ENCODE data around the gene FLT3. TPM values are rescaled to one million over a fixed set of nuclear protein-coding genes. Genes with fewer than 3 reads are reported as not detected.
A peak's percentile ranks its signal among the peaks of the same experiment; 100 is the strongest.

Gene FLT3
- total and polyA plus RNA-seq, 9 of the 15 experiments (the other 6 are each of a cell fraction or from before 2014, with no cell fraction given): not detected

DNA sequence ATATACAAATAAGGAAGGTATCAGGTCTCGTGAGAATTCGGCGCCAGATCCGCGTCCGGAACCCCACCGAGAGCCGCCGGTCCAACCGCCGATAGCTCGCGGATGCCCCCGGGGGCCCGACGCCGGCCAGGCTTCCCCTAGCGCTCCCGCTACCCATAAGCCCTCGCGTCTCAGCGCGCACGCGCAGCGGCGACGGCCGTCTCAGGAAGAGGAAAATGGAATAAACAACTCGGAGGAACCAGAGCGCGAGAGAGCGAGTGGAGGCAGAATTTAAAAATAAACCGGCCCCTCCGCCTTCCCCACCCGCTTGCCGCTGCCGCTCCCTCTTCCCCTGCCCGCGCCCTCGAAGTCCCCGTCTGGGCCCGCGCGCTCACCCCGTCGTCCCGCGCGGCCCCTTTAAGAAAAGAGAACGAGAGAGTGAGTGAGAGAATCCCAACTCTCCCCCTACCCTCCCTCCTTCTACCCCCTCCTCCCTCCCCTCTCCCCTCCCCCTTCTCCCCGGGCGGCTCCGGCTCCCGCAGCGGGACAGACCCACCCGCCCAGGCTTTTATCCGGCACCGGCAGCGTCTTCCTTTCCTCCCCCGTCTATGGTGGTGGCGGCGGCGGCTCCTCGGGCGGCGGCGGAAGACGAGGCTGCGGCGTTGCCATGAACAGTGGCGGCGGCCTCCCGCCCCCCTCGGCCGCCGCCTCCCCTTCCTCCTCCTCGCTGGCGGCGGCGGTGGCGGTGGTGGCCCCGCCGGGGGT lies 37.8 kb upstream of the FLT3 start, which contains the start of gene PAN3 (continued):
- TF ChIP-seq, protein P1, sequence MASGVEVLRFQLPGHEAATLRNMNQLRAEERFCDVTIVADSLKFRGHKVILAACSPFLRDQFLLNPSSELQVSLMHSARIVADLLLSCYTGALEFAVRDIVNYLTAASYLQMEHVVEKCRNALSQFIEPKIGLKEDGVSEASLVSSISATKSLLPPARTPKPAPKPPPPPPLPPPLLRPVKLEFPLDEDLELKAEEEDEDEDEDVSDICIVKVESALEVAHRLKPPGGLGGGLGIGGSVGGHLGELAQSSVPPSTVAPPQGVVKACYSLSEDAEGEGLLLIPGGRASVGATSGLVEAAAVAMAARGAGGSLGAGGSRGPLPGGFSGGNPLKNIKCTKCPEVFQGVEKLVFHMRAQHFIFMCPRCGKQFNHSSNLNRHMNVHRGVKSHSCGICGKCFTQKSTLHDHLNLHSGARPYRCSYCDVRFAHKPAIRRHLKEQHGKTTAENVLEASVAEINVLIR (CRISPR knock-in tag; IDR thresholded peaks at IDR 0.05): no peak
- TF ChIP-seq FOXK2 (conservative IDR thresholded peaks at IDR 0.05 in 1 of 2, IDR thresholded peaks at IDR 0.05 in 1 of 2; ENCODE audit: low read depth in 2 of 2) (peak; percentile 49 to 67; a peak in 2 of 4 replicates), ILK (tag; IDR thresholded peaks at IDR 0.05; ENCODE audit: borderline replicate concordance, low read depth) (no peak), ZSCAN29 (IDR thresholded peaks at IDR 0.05) (no peak), WHSC1 (IDR thresholded peaks at IDR 0.05; ENCODE audit: low read length) (no peak), RBFOX2 (IDR thresholded peaks at IDR 0.05; ENCODE audit: low read depth, low read length) (peak; percentile 88), FOXK1 (CRISPR knock-in tag; IDR thresholded peaks at IDR 0.05; ENCODE audit: borderline replicate concordance) (no peak), ESRRA (IDR thresholded peaks at IDR 0.05; ENCODE audit: borderline replicate concordance, low read depth) (no peak), SIN3A (IDR thresholded peaks at IDR 0.05; ENCODE audit: borderline replicate concordance in 2 of 2, control insufficient read depth in 1 of 2, low read depth in 2 of 2, low read length in 2 of 2) (0 out of 4 replicates have a peak, but pooled peaks of 1 of the 2 experiments have one; percentile 3), PML (IDR thresholded peaks at IDR 0.05; ENCODE audit: low read length) (0 out of 2 replicates have a peak, but pooled peaks have one; percentile 45), RBM25 (IDR thresholded peaks at IDR 0.05; ENCODE audit: low read depth, low read length, severe bottlenecking) (no peak), POLR2G (IDR thresholded peaks at IDR 0.05; ENCODE audit: low read depth, low read length) (peak; percentile 89), ZNF76 (CRISPR knock-in tag; IDR thresholded peaks at IDR 0.05; ENCODE audit: borderline replicate concordance) (no peak), HCFC1 (IDR thresholded peaks at IDR 0.05; ENCODE audit: low read depth, low read length) (peak; percentile 23), NCOA2 (IDR thresholded peaks at IDR 0.05; ENCODE audit: partially characterized antibody in 2 of 2) (no peak), BMI1 (IDR thresholded peaks at IDR 0.05; ENCODE audit: low read length) (no peak), ZNF165 (CRISPR knock-in tag; IDR thresholded peaks at IDR 0.05; ENCODE audit: borderline replicate concordance) (no peak)
- TF ChIP-seq, protein P2, sequence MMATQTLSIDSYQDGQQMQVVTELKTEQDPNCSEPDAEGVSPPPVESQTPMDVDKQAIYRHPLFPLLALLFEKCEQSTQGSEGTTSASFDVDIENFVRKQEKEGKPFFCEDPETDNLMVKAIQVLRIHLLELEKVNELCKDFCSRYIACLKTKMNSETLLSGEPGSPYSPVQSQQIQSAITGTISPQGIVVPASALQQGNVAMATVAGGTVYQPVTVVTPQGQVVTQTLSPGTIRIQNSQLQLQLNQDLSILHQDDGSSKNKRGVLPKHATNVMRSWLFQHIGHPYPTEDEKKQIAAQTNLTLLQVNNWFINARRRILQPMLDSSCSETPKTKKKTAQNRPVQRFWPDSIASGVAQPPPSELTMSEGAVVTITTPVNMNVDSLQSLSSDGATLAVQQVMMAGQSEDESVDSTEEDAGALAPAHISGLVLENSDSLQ (IDR thresholded peaks at IDR 0.05): no peak
- TF ChIP-seq, protein P3, sequence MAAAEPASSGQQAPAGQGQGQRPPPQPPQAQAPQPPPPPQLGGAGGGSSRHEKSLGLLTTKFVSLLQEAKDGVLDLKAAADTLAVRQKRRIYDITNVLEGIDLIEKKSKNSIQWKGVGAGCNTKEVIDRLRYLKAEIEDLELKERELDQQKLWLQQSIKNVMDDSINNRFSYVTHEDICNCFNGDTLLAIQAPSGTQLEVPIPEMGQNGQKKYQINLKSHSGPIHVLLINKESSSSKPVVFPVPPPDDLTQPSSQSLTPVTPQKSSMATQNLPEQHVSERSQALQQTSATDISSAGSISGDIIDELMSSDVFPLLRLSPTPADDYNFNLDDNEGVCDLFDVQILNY (CRISPR knock-in tag; IDR thresholded peaks at IDR 0.05): no peak
- TF ChIP-seq, protein P4, sequence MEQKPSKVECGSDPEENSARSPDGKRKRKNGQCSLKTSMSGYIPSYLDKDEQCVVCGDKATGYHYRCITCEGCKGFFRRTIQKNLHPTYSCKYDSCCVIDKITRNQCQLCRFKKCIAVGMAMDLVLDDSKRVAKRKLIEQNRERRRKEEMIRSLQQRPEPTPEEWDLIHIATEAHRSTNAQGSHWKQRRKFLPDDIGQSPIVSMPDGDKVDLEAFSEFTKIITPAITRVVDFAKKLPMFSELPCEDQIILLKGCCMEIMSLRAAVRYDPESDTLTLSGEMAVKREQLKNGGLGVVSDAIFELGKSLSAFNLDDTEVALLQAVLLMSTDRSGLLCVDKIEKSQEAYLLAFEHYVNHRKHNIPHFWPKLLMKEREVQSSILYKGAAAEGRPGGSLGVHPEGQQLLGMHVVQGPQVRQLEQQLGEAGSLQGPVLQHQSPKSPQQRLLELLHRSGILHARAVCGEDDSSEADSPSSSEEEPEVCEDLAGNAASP (IDR thresholded peaks at IDR 0.05): no peak
- TF ChIP-seq, protein P5, sequence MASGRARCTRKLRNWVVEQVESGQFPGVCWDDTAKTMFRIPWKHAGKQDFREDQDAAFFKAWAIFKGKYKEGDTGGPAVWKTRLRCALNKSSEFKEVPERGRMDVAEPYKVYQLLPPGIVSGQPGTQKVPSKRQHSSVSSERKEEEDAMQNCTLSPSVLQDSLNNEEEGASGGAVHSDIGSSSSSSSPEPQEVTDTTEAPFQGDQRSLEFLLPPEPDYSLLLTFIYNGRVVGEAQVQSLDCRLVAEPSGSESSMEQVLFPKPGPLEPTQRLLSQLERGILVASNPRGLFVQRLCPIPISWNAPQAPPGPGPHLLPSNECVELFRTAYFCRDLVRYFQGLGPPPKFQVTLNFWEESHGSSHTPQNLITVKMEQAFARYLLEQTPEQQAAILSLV (tag; IDR thresholded peaks at IDR 0.05): no peak
- TF ChIP-seq, protein P6, sequence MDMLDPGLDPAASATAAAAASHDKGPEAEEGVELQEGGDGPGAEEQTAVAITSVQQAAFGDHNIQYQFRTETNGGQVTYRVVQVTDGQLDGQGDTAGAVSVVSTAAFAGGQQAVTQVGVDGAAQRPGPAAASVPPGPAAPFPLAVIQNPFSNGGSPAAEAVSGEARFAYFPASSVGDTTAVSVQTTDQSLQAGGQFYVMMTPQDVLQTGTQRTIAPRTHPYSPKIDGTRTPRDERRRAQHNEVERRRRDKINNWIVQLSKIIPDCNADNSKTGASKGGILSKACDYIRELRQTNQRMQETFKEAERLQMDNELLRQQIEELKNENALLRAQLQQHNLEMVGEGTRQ (CRISPR knock-in tag; IDR thresholded peaks at IDR 0.05): no peak

Data from K562 (cell line).